OCI-LY7 (cell line): ENCODE data around the gene CCDC66. TPM values are rescaled to one million over a fixed set of nuclear protein-coding genes. Genes with fewer than 3 reads are reported as not detected.

ENCODE experiments used
- BruUV-seq: library from RNA; stranded (reverse); fragments of 400-500 nt; replicated peaks from 2 replicates; lab custom pipeline; 2021; lab: Mats Ljungman, UMichigan
- CTCF ChIA-PET: fragments of 300-600 bp; sonication (Branson Sonifier 250); formaldehyde crosslinking; loops from one replicate; lab custom pipeline; 2022; ENCODE audit warnings: antibody characterized with exemption; ENCODE audit not compliant: unreplicated experiment; lab: Charles Lee
- POLR2A ChIA-PET: fragments of 300-600 bp; sonication (Branson Sonifier 250); formaldehyde crosslinking; loops from one replicate; lab custom pipeline; 2022; ENCODE audit warnings: antibody characterized with exemption; lab: Charles Lee
- DNase-seq: peaks from one replicate; pipeline ENCODE4 v3.0.0-alpha.2; 2015; ENCODE audit warnings: low spot score
- H2AFZ ChIP-seq: fragments of 200-600 bp; sonication (generic), shearing (Covaris generic); 2 replicates; pipeline ENCODE4 v1.6.1; 2014; ENCODE audit warnings: mild to moderate bottlenecking, antibody characterized with exemption, low read length, moderate library complexity
- H3K27ac ChIP-seq: fragments of 200-600 bp; sonication (generic); 2 replicates; pipeline ENCODE4 v1.5.1; 2014; ENCODE audit warnings: mixed run types, low read depth, mild to moderate bottlenecking, moderate library complexity, low read length, inconsistent platforms; ENCODE audit not compliant: poor library complexity, severe bottlenecking
- H3K36me3 ChIP-seq: fragments of 200-600 bp; sonication (generic); 2 replicates; pipeline ENCODE4 v1.6.1; 2014; ENCODE audit warnings: mild to moderate bottlenecking, antibody characterized with exemption, low read length, moderate library complexity, mixed read lengths; ENCODE audit not compliant: insufficient read depth
- H3K4me1 ChIP-seq: fragments of 200-600 bp; sonication (generic); 2 replicates; pipeline ENCODE4 v1.5.1; 2014; ENCODE audit warnings: mild to moderate bottlenecking, low read length; ENCODE audit not compliant: insufficient read depth, poor library complexity, severe bottlenecking
- H3K4me2 ChIP-seq: fragments of 200-600 bp; sonication (generic); 2 replicates; pipeline ENCODE4 v1.6.1; 2014; ENCODE audit warnings: mild to moderate bottlenecking, low read length
- H3K4me3 ChIP-seq: fragments of 200-600 bp; sonication (generic); 2 replicates; pipeline ENCODE4 v1.5.1; 2014; ENCODE audit warnings: mild to moderate bottlenecking, low read depth, low read length; ENCODE audit not compliant: poor library complexity, severe bottlenecking
- H3K79me2 ChIP-seq: fragments of 200-600 bp; sonication (generic); 2 replicates; pipeline ENCODE4 v1.6.1; 2016; ENCODE audit warnings: low read depth, mild to moderate bottlenecking, low read length, moderate library complexity, mixed read lengths; ENCODE audit not compliant: insufficient read depth
- H3K9me2 ChIP-seq: fragments of 200-600 bp; sonication (generic); 2 replicates; pipeline ENCODE4 v1.6.1; 2016; ENCODE audit warnings: mild to moderate bottlenecking, low read length, mixed read lengths; ENCODE audit not compliant: insufficient read depth
- H3K9me3 ChIP-seq: fragments of 200-600 bp; sonication (generic); 2 replicates; pipeline ENCODE4 v1.6.1; 2014; ENCODE audit warnings: mild to moderate bottlenecking, mixed run types, low read length, mixed read lengths
- H4K20me1 ChIP-seq: fragments of 200-600 bp; sonication (generic); 2 replicates; pipeline ENCODE4 v1.6.1; 2014; ENCODE audit warnings: mild to moderate bottlenecking, antibody characterized with exemption, low read length, moderate library complexity, mixed read lengths; ENCODE audit not compliant: insufficient read depth
- CTCF ChIP-seq: fragments of 200-600 bp; sonication (generic); conservative IDR thresholded peaks from 2 replicates; pipeline ENCODE4 v1.5.1; 2014; ENCODE audit warnings: mild to moderate bottlenecking, antibody characterized with exemption, low read length, moderate library complexity, mixed read lengths
- EZH2phosphoT487 ChIP-seq: fragments of 200-600 bp; sonication (generic); IDR thresholded peaks from 2 replicates; pipeline ENCODE4 v1.6.1; 2018; ENCODE audit warnings: low read depth, borderline replicate concordance, mild to moderate bottlenecking, mixed run types, antibody characterized with exemption, low read length, moderate library complexity, mixed read lengths
- intact Hi-C: fragments of 100-400 bp; cut with micrococcal nuclease; formaldehyde crosslinking; loops from one replicate; pipeline ENCODE4 v1.10.0; 2022; ENCODE audit not compliant: unreplicated experiment
- total RNA-seq, 2 experiments: library from RNA; depleted of rRNA in 1 of 2; stranded (reverse); fragments of >200 nt in 1 of 2; shearing (Covaris generic) in 1 of 2; gene quantifications; 2 replicates each; pipeline ENCODE4 v1.2.3, GENCODE V29; 2014 to 2022

The CCDC66 gene
- total RNA-seq, 2 experiments from 2014 or later, result 39.6 to 59.2 TPM

- no peak overlapping the region for H2AFZ ChIP-seq
- POLR2A ChIA-PET, result interaction anchor here (0.6 to 1.0 kb wide), 3 partner anchors 8 to 359 kb away, joined by 4 to 6 read pairs (median 4); partner anchors contain the start of gene CCDC66
- H3K36me3 ChIP-seq, result peaks cover 89% of the 10 kb centered on the region
- DNase-seq, result no peak
- intact Hi-C loops, result no loop called here
- no peaks in the 10 kb centered on the region for H4K20me1 ChIP-seq
- TF ChIP-seq EZH2phosphoT487 (no peak), CTCF (no peak)
- no peak overlapping the region for H3K4me2 ChIP-seq
- H3K4me1 ChIP-seq, result no peaks in the 10 kb centered on the region
- no peaks in the 10 kb centered on the region for H3K9me3 ChIP-seq
- no peaks in the 10 kb centered on the region for H3K9me2 ChIP-seq
- BruUV-seq, result no TSS peak
- no peak overlapping the region for H3K27ac ChIP-seq
- peaks cover 8% of the 10 kb centered on the region; the same call in 1 of the 2 replicates for H3K79me2 ChIP-seq
- CTCF ChIA-PET, result no interaction called here
- no peak overlapping the region for H3K4me3 ChIP-seq
Measured at GRCh38 chr3:56613016-56613415, 56.0 kb downstream of the CCDC66 start.

- no TSS peak for BruUV-seq
- Histone ChIP-seq H3K4me2 (no peak overlapping the region), H3K27ac (no peak overlapping the region), H3K79me2 (no peaks in the 10 kb centered on the region), H3K9me2 (no peaks in the 10 kb centered on the region), H3K36me3 (peaks cover 98% of the 10 kb centered on the region), H3K4me3 (no peak overlapping the region), H3K4me1 (no peaks in the 10 kb centered on the region), H2AFZ (no peak overlapping the region), H3K9me3 (no peaks in the 10 kb centered on the region), H4K20me1 (no peaks in the 10 kb centered on the region)
- CTCF ChIA-PET, result no interaction called here
- intact Hi-C loops, result no loop called here
- POLR2A ChIA-PET, result interaction anchor here (0.6 kb wide), 1 partner anchor 1209 kb away, joined by 3 read pairs; no protein-coding TSS in a partner anchor
- no peak for TF ChIP-seq CTCF
- DNase-seq, result no peak
Measured at GRCh38 chr3:56616478-56617006, 59.6 kb downstream of the CCDC66 start.

GRCh38 chr3:56620371-56620770, 63.4 kb downstream of the CCDC66 start:
- ChIA-PET CTCF (no interaction called here), POLR2A (no interaction called here)
- no peaks in the 10 kb centered on the region for H3K4me1 ChIP-seq
- H3K27ac ChIP-seq, result no peak overlapping the region
- BruUV-seq, result no TSS peak
- no peaks in the 10 kb centered on the region for H4K20me1 ChIP-seq
- no peaks in the 10 kb centered on the region for H3K79me2 ChIP-seq
- H2AFZ ChIP-seq, result no peak overlapping the region
- DNase-seq, result no peak
- TF ChIP-seq CTCF (no peak), EZH2phosphoT487 (no peak)
- H3K9me2 ChIP-seq, result no peaks in the 10 kb centered on the region
- intact Hi-C loops, result loop anchor here (5.0 kb wide), 1 partner anchor 42 kb away; no protein-coding TSS in a partner anchor
- H3K4me2 ChIP-seq, result no peak overlapping the region
- H3K36me3 ChIP-seq, result peaks cover 100% of the 10 kb centered on the region
- no peak overlapping the region for H3K4me3 ChIP-seq
- H3K9me3 ChIP-seq, result no peaks in the 10 kb centered on the region
